GM18870 (cell line): ENCODE measurements around the gene MYH15.

Experiments
- ATAC-seq: cut with Tn5 transposase; IDR thresholded peaks from one replicate; pipeline ENCODE4 v1.9.1; 2021; ENCODE audit warnings: moderate library complexity; ENCODE audit not compliant: unreplicated experiment

MYH15 gene

DNA sequence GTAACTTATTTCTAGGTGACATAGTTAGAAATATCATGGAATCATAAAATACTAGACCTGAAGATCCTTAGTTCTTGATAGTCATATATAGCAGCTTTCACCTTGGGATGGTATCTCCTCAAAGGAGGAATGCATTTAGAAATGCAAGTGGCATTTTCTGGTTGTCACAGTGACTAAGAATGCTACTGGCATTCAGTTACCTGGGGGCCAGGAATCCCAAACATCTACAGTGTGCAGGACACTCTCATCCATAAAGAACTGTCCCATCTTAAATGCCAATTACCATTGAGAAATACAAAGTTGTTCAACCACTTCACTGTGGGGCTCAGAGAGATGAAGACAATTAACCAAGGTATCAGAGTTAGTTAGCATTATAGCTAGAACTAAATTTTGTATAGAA, 36.7 kb downstream of the MYH15 start:
- no peak for ATAC-seq

DNA sequence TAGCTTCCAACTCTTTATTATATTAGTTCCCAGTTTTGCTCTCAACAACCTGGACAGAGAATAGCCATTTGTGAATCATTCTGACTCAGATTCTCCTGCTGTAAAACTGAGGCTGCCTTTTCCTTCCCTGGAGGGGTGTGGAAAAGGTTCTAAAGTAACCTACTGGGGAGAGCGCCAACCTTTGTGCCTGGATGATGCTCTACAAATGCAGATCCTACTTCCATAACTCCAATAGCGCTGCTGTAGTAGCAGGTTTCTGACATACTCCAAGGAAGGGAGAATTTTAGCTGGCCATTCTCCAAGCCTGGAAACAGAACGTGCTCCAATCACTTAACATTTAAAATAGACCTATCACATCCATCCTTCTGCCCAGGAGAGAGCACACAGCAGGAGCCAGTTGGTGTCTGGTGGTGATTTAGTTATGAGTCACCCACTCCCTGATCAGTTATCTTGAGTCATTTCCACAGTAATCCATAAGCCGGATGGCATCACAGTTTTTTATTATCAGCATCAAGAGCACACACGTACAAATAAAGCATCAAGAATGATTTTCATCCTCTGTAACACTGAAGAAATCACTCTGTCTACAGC, 38.3 kb downstream of the MYH15 start:
- ATAC-seq, result no peak

DNA sequence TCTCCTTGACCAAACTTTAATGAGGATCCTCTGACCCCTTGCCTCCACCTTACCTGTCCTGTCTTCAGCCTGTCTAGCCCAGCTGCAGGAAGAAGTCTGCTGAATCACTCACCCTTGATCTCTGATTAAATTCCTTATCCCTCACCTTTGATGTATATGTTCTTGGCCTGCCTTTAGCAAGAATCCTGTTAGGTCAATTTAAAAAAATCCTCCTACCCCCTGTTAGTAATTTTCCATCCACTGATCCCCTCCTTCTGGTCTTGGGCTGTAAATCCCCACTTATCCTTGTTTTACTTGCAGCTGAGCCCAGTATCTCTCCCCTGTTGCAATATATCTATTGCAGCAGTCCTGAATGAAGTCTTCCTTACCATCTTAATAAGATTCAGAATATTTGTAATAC, 39.0 kb downstream of the MYH15 start:
- no peak for ATAC-seq

DNA sequence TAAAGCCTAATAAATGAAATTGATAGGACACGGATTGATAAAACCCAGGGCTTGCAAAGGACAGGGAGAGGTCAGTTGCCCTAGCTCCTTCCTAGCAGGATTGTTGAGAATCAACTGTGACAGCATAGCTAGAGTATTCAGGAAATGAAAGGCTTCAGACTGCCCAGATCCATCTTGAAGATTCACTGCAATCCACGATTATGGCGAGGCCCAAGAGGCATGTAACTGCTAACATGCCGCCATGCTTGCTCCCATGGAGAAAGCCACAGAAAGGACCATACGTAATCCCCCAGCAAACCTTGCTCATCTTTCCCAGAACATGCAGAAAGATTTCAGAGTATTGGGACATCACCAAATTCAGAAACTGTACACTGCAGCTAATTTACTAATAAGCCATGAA, 41.3 kb downstream of the MYH15 start:
- ATAC-seq, result no peak

DNA sequence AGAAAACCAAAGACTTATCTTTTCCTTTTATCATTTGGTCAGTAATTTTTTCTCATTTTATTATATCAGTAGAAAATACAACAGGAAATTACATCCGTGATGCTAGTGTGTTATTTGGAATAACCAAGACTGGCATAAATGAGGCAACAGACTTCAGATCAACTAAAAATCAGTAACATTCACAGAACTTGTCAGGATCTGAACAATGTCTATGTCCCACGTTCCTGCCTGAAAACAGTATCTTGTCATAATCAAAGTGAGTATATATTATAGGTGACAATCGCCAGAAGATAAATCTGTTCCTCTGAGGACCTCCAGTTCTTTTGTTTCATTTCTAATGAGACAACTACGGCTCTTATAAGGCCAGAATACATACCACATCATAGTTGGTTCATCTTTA, 41.8 kb downstream of the MYH15 start:
- ATAC-seq, result no peak

DNA sequence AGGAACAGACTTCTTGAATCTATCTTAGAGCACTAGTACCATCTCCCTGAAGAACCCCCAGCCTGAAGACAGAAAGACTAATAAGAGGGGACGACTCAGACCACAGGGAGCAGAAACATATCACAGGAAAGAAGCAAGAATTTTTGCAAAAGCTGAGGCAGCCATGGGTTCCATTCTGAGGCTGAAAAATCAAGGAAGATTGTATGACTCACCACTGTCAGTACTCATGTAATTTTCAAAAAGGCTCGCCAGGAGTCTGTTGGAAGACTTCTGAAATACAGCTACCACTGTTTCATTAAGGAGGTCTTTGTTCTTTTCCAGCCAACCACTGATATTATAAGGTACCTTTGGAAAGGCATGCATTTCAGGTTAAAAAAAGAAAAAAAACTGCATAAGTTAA, 47.5 kb downstream of the MYH15 start:
- ATAC-seq, result no peak

DNA sequence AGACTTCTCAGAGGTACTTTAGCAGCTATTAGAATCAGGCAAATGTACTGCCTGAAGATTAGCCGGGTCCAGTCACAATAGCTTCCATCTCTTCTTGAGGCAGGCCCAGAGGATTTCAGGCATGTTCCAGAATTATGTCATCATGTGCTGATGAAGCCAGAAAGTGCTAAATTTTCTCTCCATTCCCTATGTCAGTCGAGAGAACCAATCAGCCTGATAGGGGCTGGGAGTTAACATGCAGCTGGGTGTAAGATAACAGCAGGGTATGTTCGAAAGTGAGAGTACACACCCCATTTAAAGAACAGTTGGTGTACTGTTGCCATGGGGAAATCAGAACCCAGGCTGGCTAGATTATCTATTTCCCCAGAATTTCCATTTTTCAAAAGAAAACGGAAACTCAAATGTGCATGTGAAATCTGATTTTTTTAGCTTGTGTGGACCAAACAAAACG, 48.7 kb downstream of the MYH15 start:
- ATAC-seq, result peak; percentile 92

DNA sequence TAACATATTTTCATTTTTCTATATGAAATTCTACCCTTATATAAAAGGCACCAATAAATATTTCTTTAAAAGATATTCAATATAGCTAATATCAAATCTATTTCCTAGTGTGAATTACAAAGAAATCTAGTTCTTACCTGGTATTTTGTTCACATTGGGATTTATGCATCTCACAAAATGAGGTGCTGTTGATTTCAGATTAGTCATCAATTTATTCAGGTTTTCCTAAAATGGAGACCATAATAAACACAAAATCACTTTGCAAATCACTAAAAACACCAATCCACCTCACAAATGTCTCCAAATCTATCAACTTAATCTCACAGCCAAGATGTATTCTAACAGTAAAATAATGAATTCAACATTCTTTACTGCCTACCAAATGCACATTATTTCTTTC, 51.2 kb downstream of the MYH15 start:
- ATAC-seq, result no peak

DNA sequence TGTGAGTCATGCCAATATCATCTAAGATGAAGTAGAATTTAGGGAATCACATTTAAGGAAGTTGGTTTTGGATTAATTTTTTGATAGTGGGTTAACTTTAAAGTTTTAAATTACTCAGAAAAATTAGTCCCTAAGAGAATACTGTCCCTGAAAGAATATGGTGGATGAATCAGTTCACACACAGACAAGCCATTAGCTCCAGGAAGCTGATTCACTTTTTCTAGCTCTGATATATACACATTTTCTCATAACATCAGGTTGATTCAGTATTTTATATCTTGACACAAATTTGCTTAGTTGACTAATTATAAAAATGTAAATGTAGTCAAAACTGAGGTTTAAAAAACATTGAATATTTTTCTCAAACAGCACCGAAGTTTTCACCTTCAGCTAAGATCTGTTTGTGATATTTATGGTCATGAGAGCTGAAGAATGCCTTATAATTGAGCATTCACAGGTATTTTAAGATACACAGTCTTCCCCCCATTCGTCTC, 55.1 kb downstream of the MYH15 start:
- no peak for ATAC-seq

DNA sequence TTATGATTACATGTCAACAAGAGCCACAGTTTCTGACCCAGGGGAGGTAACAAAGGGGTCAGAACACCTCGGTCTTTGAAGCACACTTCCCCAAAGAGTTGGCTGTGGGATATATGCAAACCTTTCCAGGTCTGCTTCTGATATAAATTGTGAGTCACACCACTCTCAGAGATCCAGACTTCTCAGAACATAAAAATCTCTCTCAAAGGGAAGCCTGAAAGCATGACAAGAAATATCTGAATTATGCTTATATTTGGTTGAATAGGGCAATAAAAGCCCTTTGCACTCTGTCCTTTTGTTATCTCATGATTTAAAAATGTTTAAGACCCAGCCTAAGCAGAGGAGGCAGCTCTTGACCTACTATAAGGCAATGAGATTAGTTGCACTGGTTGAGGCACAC, 56.8 kb downstream of the MYH15 start:
- no peak for ATAC-seq

DNA sequence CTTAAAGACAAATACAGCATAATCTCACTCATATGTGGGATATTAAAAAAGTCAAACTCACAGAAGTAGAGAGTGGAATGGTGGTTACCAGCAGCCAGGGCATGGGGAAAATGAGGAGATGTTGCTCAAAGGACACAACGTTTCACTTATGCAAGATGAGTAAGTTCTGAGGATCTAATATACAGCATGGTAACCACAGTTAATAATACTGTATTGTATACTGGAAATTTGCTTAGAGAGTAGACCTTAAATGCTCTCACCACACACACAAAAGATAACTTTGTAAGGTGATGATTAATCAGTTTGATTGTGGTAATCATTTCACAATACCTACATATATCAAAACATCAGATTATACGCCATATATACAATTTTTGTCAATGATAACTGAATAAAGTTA, 60.0 kb downstream of the MYH15 start:
- ATAC-seq, result no peak

DNA sequence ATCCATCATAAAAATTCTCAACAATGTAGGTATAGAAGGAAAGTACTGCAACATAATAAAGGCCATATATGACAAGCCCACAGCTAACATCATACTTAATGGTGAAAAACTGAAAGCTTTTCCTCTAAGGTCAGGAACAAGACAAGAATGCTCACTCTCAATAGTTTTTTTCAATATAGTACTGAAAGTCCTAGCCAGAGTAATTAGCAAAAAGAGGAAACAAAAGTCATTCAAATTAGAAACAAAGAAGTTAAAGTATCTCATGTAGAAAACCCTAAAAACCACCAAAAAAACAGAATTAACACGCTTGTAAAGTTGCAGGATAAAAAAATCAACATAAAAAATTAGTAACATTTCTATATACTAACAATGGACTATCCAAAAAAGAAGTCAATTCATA, 61.8 kb downstream of the MYH15 start:
- ATAC-seq, result peak; percentile 89

DNA sequence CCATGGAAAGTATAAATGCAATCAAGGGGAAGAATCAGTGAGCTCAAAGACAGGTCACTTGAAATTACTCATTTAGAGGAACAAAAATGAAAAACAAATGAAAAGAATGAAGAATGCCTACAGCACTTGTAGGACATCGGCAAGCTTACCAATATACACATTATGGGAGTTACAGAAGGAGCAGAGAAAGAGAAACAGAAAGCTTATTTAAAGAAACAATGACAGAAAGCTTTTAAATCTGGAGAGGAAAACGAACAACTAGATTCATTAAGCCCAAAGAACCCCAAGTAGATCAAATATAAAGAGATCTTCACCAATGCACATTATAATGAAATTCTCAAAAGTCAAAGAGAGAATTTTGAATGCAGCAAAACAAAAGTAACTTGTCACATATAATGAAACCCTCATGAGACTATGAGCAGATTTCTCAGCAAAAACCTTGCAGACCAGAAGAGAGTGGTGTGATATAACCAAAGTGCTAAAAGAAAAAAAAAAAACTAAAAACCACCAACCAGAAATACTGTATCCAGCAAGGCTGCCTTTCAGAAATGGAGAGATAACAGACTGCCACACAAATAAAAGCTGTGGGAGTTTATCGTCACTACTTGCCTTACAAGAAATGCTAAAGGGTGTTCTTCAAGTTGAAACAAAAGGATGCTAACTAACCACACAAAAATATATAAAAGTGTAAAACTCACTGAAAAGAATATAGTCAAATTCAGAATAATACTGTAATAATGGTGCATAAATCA, 63.1 kb downstream of the MYH15 start:
- no peak for ATAC-seq

DNA sequence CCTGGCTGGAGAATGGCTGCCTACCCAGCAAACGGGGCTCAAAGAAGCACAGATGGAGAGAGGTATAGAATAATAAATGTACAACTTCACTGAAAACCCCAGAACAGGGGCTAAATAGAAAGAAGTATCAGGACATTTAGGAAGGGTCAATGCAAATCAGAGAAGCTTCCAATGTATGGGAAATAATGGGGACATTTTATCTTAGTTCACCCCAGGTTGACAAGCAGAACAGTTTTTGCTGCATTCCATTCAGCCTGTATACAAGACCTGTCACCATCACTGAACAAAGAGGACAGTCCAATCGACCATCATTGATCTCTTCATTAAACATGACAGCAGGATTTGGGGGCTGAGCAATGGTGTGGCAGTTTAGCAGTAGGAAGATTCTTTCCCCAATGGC, 68.1 kb downstream of the MYH15 start:
- ATAC-seq, result no peak

DNA sequence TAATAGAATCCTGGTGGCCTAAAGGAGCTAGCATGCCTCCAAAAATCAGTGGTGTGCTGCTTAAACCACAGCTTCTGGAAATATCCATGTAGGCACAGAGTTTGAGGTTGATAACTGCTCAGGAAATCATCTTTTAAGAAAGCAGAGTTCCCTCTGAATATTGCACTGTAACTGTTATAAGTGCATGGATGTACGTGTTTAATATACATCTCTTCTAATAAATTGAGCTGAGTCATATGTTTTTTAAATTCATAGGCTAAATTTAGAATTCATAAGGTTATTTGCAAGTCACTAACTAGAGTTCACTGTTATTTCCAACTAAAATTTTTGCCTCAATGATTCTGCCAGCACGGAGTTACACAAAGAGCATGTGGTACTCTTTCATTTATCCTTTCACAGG, 68.9 kb downstream of the MYH15 start:
- ATAC-seq, result no peak

DNA sequence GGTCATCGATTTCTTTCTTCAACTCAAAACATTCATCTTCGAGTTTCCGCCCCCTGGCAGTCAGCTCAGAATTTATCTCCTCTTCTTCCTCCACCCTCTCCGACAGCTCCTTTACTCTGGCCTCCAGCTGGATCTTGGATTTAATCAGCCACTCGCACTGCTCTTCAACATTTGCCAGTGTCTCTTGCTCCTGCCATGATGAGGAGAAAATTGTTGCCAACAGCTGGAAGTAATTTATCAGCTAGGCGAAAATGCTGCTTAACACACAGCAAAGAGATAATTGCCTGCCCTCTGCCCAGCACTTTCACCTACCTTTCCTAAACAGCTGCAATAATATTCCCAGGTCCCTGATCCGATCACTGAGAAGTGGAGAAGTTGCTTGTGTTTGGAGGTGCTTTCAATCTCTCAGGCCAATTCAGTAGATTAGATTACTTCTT, 69.3 kb downstream of the MYH15 start:
- ATAC-seq, result no peak

DNA sequence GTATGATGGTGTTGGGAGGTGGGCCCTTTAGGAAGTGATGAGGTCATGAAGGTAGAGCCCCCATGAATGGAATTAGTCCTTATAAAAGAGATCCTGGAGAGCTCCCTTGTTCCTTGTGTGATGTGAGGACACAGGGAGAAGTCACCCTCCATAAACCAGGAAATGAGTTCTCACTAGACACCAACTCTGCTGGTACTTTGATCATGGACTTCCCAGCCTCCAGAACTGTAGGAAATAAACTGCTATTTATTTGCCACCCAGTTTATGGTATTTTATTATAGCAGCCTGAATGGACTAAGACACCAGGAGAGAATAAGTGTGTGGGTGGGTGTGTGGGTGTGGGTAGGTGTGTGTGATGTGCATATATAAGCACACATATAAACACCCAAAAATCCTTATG, 71.9 kb downstream of the MYH15 start:
- ATAC-seq, result no peak

DNA sequence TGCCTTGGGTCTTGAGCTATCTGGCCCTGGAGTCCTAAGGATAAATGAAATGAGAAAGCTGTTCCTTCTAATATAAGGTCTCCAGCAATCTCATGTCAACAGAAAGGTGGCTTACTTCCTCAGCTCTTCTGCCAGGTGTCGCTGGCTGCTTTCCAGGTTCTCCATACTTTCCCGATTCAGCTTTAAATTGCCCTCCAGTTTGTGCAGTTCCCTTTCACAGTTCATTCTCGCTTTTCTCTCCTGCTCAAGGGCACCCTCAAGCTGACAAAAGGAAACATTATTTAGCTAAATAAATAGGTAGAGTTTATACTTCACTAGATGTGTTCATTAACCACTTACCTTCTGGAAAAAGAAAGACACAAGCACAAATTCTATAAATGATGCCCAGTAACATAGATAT, 73.0 kb downstream of the MYH15 start:
- no peak for ATAC-seq

DNA sequence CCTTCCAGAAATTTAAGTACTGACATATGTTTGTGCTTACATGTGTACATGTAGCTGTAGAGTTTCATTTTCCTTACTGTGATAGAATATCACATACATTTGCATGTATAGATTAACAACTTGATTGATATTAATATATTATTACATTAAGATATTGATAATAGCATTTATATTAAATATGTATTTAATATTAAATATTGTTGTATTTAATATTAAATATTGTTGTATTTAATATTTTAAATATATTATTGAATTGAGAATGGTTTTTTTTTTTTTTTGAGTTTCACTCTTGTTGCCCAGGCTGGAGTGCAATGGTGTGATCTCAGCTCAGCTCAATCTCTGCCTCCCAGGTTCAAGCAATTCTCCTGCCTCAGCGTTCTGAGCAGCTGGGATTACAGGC, 76.5 kb downstream of the MYH15 start:
- ATAC-seq, result no peak

DNA sequence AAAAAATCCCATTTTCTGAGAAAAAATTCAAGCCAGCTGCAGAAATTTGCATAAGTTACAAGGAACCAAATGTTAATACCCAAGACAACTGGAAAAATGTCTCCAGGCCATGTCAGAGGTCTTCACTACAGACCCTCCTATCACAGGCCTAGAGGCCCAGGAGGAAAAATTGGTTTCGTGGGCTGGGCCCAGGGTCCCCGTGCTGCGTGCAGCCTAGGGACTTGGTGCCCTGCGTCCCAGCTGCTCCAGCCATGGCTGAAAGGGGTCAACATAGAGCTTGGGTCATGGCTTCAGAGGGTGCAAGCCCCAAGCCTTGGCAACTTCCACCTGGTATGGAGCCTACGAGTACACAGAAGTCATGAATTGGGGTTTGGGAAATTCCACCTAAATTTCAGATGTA, 78.0 kb downstream of the MYH15 start:
- no peak for ATAC-seq

DNA sequence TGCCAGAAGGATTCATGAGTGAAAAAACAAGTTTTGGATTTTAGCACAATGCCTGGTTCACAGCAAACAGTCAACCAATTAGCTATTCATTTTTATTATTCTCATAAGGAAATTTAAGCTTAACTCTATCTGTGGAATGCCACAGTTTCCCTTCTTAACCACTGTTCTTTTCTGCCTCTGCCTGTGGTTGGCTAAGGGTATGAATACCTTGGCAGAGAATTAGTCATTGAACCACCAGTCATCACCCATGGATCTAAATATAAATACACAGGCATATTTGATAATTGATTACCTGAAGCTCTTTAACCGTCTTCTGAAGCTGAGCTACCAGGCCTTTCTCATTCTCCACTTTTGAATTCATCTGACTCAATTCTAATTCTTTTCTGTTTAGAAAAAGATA, 79.9 kb downstream of the MYH15 start:
- ATAC-seq, result no peak

DNA sequence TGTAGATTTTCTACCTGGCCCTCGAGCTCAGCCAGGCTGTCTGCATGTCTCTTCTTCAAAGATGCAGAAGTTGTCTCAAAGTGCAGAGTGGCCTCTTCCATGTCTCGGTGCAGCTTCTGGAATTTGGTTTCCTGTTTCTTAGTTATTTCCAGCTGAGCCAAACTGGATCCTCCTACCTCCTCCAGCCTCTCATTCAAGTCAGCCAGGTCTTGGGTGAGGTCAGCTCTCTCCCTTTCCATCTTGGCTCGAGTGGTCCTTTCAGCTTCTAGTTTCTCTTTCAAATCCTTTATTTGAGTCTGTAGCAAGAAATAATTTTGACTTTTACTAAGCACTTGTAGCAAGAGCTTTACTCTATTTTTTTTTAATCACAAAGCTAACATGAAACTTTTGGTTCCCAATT, 81.8 kb downstream of the MYH15 start:
- no peak for ATAC-seq

DNA sequence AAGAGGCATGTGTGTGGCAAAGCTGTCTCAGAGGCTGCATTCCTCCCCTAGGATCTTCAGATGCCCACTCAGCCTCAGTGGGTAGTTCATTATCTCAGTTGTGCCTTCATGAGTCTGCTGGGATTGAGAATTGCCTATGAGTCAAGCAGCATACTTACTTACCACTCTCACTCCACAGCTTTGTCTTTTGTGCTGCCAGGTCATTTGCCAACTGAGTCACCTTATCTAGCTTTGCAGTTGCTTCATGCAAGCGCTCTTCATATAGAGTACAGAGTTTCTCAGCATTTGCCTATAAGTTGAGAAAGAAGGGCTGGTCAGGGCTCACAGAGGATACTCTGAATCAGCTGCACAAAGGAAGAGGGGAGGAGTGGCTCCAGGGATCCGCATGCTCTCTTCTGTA, 89.5 kb downstream of the MYH15 start:
- ATAC-seq, result no peak
